Subcutaneous preadipocyte (primary cell): ENCODE data around the gene COX4I1. TPM values are rescaled to one million over a fixed set of nuclear protein-coding genes. Genes with fewer than 3 reads are reported as not detected.

Experiments
- small RNA-seq: library from RNA; depleted of rRNA; stranded (forward); fragments of <200 nt; gene quantifications from one replicate; pipeline ENCODE3, GENCODE V24; 2012
- total RNA-seq: library from RNA; depleted of rRNA; stranded (reverse); fragments of >200 nt; gene quantifications from 2 replicates; pipeline ENCODE4 v1.2.3, GENCODE V29; 2012

COX4I1 gene
- 242 and 360 TPM in 2 replicates for total RNA-seq

DNA sequence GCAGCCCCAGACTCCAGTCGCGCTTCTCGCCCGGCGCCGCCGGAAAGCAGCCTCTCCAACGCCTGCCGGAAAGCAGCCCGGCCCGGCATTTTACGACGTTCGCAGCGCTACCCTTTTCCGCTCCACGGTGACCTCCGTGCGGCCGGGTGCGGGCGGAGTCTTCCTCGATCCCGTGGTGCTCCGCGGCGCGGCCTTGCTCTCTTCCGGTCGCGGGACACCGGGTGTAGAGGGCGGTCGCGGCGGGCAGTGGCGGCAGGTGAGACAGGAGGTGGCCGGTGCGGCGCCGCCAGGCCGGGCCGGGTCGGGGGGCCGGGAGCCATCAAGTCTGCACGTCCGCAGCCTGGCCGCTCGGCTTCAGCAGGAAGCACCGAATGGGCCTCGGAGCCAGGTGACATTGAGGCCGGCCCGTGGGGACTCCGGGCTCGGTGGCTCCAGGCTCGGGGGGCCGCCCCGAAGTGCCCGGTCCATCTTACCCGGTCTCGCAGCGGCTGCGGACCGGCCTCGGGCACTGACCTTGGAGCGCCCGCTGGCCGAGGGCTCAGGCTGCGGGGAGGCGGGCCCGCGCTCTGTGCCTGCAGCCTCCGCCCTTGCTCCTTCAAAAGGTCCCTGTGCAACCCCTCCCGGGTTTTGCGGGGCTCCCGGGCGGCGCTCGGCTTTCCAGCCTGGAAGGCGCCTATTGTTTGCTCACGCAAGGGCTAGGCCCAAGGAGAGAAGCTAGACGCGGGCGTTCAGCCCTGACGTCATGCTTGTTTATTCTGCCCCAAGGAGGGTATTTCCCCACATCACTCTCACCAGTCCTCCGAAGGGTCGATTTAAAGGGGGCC is at the start of gene COX4I1, which contains the start of gene EMC8:
TSS of gene COX4I1 (plus strand) at position 199 of the 824 bp plus-strand sequence. CDS start 1,511 bp downstream, outside the sequence.
TSS of gene EMC8 (minus strand) at position 48 of the 824 bp plus-strand sequence. CDS start 249 bp downstream, outside the sequence.

GRCh38 chr16:85750827-85751697 is 48.4 kb upstream of the COX4I1 start, which contains the start of gene C16orf74:
TSS of gene C16orf74 (minus strand) at chr16:85751096. CDS start at chr16:85735217, 15,879 bp downstream.

Small RNA genes lying within 50 kb of the gene (small RNA-seq; reads per million reads assigned to genes)
- gene RNU1-103P: not detected

Other genes with a start within 250 kb of the COX4I1 start
- 22.8 and 35.4 TPM in 2 replicates for gene GSE1, start 186.4 kb upstream of the COX4I1 start, total RNA-seq
- gene GINS2, start 110.7 kb upstream of the COX4I1 start, total RNA-seq: 8.1 and 16.8 TPM in 2 replicates
- gene C16orf74, start 48.6 kb upstream of the COX4I1 start, total RNA-seq: 1.5 and 6.5 TPM in 2 replicates
- gene EMC8, start 151 bp upstream of the COX4I1 start, total RNA-seq: 33.0 and 37.1 TPM in 2 replicates
- not detected in 2 replicates for gene IRF8, start 99.5 kb downstream of the COX4I1 start, total RNA-seq